Nephron (organoid): ENCODE data around the gene NPPB.
"Not testable (repeated sequence)": the region's sequence is repeated elsewhere in the genome, so short reads cannot be mapped to it uniquely, and the experiment has no call there.

Experiments
- H3K27ac Mint-ChIP-seq, 3 experiments: 2 replicates each; pipeline ENCODE4 v1.8.0; 2020; ENCODE audit warnings: mixed read lengths in 3 of 3, mild to moderate bottlenecking in 2 of 3, moderate library complexity in 1 of 3
- H3K27me3 Mint-ChIP-seq: 2 replicates; pipeline ENCODE4 v1.8.0; 2021; ENCODE audit warnings: low read depth, mild to moderate bottlenecking, moderate library complexity, mixed read lengths
- H3K36me3 Mint-ChIP-seq: 2 replicates; pipeline ENCODE4 v1.8.0; 2020; ENCODE audit warnings: low read depth, mixed read lengths
- H3K4me1 Mint-ChIP-seq: 2 replicates; pipeline ENCODE4 v1.8.0; 2020; ENCODE audit warnings: mixed read lengths
- H3K4me3 Mint-ChIP-seq, 3 experiments: 2 replicates each; pipeline ENCODE4 v1.8.0; 2020; ENCODE audit warnings: mild to moderate bottlenecking in 3 of 3, mixed read lengths in 3 of 3, moderate library complexity in 2 of 3
- H3K9me3 Mint-ChIP-seq: 2 replicates; pipeline ENCODE4 v1.8.0; 2020; ENCODE audit warnings: mixed read lengths
- TF ChIP-seq, protein P1 (sequence below), 3 experiments: fragments of 200-600 bp; sonication (generic); IDR thresholded peaks; one replicate each; pipeline ENCODE4 v1.5.0; 2021; ENCODE audit warnings: antibody characterized with exemption in 3 of 3; ENCODE audit not compliant: unreplicated experiment in 3 of 3

NPPB gene

DNA sequence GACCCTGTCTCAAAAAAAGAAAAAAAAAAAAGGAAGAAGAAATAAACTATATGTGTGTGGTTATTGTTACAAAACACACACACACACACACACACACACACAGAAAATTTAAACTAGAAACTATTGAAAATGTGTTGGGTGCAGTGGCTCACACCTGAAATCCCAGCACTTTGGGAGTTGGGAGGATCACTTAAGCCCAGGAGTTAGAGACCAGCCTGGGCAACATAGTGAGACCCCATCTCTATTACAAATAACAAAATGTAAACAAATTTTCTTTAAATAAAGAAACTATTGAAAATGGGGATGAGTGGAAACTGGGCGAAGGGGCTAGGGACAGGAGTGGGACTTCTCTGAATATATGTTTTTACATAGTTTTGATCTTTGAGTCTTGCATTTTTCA lies 44.5 kb upstream of the NPPB start:
- no peaks in the 10 kb centered on the region for H3K9me3 Mint-ChIP-seq
- H3K27me3 Mint-ChIP-seq, result peaks cover 42% of the 10 kb centered on the region
- no peak overlapping the region for H3K27ac Mint-ChIP-seq
- TF ChIP-seq, protein P1, sequence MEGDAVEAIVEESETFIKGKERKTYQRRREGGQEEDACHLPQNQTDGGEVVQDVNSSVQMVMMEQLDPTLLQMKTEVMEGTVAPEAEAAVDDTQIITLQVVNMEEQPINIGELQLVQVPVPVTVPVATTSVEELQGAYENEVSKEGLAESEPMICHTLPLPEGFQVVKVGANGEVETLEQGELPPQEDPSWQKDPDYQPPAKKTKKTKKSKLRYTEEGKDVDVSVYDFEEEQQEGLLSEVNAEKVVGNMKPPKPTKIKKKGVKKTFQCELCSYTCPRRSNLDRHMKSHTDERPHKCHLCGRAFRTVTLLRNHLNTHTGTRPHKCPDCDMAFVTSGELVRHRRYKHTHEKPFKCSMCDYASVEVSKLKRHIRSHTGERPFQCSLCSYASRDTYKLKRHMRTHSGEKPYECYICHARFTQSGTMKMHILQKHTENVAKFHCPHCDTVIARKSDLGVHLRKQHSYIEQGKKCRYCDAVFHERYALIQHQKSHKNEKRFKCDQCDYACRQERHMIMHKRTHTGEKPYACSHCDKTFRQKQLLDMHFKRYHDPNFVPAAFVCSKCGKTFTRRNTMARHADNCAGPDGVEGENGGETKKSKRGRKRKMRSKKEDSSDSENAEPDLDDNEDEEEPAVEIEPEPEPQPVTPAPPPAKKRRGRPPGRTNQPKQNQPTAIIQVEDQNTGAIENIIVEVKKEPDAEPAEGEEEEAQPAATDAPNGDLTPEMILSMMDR (IDR thresholded peaks at IDR 0.05; ENCODE audit: unreplicated experiment in 3 of 3), result no peak
- no peak overlapping the region for H3K4me3 Mint-ChIP-seq
- H3K36me3 Mint-ChIP-seq, result no peaks in the 10 kb centered on the region
- peaks cover 8% of the 10 kb centered on the region for H3K4me1 Mint-ChIP-seq

DNA sequence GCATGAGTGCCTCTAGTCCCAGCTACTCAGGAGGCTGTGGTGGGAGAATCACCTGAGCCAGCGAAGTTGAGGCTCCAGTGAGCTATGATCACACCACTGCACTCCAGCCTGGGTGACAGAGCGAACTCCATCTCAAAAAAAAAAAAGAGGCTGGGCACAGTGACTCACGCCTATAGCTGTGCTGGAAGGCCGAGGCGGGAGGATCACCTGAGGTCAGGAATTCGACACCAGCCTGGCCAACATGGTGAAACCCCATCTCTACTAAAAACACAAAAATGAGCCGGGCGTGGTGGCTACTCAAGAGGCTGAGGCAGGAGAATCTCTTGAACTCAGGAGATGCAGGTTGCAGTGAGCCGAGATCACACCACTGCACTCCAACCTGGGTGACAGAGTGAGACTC lies 42.7 kb upstream of the NPPB start:
- H3K4me3 Mint-ChIP-seq, H3K9me3 Mint-ChIP-seq, H3K4me1 Mint-ChIP-seq, H3K36me3 Mint-ChIP-seq, H3K27ac Mint-ChIP-seq: not testable (repeated sequence)
- peaks cover 51% of the 10 kb centered on the region for H3K27me3 Mint-ChIP-seq

DNA sequence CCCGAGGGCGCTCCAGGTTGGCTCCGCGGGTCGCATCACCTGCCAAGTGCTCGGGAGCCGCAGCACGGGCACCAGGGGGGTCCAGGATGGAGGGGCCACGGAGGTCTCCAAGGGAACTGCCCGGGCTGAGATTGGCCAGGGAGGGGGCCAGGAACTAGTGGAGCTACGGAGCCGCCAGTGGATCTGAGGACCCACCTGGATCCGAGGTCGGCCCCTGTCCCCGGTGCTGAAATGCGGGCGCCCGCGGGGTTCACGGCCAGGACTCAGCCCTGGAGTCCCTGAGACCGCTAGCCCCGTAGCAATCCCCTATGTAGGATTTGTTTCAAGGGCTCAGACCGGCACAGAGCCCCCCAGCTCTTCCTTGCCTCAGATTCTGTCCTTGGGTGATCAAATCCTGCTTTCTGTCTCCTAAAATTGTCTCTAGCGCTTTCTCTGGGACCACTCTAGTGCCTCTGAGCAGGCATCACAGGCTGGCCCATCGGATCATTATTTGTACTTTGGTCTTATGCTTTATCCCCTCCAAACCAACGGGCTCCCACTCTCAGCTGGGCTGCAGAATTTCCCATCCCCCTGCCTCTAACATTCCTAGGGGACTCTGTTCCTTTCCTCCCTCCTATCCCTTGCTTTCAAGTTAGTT lies 40.2 kb upstream of the NPPB start:
- Mint-ChIP-seq H3K4me3 (no peak overlapping the region), H3K4me1 (no peaks in the 10 kb centered on the region), H3K36me3 (no peaks in the 10 kb centered on the region), H3K9me3 (no peaks in the 10 kb centered on the region), H3K27ac (no peak overlapping the region), H3K27me3 (peaks cover 62% of the 10 kb centered on the region)
- TF ChIP-seq, protein P1 (IDR thresholded peaks at IDR 0.05; ENCODE audit: unreplicated experiment in 3 of 3), result no peak

DNA sequence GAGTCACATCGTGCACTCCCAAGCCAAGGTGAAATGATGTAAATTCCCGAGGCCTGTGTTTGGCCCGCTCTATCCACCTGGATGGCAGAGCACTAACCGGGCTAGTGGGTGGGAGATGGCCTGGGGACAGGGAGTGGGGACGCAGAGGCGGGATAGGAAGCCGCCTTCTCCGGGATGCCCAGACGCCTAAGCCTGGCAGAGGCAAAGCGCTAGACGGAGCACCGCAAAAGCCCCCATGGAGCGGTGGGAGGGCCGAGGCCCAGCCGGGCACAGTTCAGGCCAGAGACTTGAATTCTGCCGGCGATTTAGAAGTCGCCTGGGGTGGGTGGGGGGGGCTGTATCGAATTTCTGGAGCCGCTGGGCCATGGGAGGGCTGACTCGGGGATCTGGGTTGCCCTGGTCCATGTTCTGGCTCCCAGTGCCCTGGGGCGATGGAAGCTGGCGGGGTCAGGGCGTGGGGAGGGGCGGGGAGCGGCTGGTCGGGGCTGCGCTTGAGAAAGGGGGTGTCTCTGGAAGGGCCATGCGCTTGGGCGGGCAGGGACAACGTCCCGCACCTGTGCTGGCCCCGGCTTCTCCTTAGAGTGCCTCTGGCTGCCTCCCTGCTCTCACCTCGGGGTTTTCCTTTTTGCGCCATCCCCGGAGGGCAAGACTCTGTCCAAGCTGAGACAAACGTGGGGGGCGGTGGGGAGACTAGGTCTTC lies 39.5 kb upstream of the NPPB start:
- peaks cover 64% of the 10 kb centered on the region for H3K27me3 Mint-ChIP-seq
- TF ChIP-seq, protein P1 (IDR thresholded peaks at IDR 0.05; ENCODE audit: unreplicated experiment in 3 of 3), result no peak
- H3K27ac Mint-ChIP-seq, result no peak overlapping the region
- H3K4me3 Mint-ChIP-seq, result no peak overlapping the region
- no peaks in the 10 kb centered on the region for H3K9me3 Mint-ChIP-seq
- no peaks in the 10 kb centered on the region for H3K4me1 Mint-ChIP-seq
- H3K36me3 Mint-ChIP-seq, result no peaks in the 10 kb centered on the region

DNA sequence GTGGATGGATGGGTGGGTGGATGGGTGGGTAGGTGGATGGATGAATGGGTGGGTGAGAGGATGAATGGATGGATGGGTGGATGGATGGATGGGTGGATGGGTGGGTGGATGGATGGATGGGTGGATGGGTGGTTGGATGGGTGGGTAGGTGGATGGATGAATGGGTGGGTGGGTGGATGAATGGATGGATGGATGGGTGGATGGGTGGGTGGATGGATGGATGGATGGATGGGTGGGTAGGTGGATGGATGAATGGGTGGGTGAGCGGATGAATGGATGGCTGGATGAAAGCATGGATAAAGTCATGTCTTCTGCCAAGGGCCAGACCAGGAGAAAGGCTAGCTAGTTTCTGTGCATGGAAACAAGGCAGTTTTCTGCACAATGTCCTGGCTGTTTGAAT lies 35.8 kb upstream of the NPPB start:
- H3K27me3 Mint-ChIP-seq, result peaks cover 60% of the 10 kb centered on the region
- not testable (repeated sequence) for H3K9me3 Mint-ChIP-seq, H3K36me3 Mint-ChIP-seq, H3K4me3 Mint-ChIP-seq, H3K27ac Mint-ChIP-seq, H3K4me1 Mint-ChIP-seq

DNA sequence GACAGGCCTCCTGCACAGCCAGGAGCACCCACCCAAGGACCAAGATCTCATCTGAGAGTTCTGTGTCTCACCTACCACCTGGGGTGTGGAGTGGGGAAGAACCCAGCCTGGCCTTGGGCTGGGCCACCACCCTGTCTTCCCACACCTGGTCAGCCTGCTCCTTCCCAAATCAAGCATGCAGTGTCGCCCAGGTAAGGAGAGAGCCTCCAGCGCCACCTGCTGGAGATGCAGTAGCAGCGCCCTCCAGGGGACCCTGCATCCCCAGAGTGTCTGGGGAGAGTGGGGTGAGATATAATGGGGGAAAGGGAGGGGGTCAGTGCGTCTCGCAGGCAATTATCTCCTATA lies 35.1 kb upstream of the NPPB start:
- H3K36me3 Mint-ChIP-seq, result no peaks in the 10 kb centered on the region
- H3K9me3 Mint-ChIP-seq, result no peaks in the 10 kb centered on the region
- H3K27ac Mint-ChIP-seq, result no peak overlapping the region
- TF ChIP-seq, protein P1 (IDR thresholded peaks at IDR 0.05; ENCODE audit: unreplicated experiment in 3 of 3), result peak; percentile 76 to 77 (median 77)
- H3K4me1 Mint-ChIP-seq, result no peaks in the 10 kb centered on the region
- peaks cover 53% of the 10 kb centered on the region for H3K27me3 Mint-ChIP-seq
- H3K4me3 Mint-ChIP-seq, result no peak overlapping the region
